K562 (cell line): ENCODE data around the gene AGK. TPM values are rescaled to one million over a fixed set of nuclear protein-coding genes. Genes with fewer than 3 reads are reported as not detected.

Source experiments
- ATAC-seq: fragments of 200-7000 bp; cut with Tn5 transposase; 3 replicates; pipeline ENCODE4 v1.9.1; 2020; ENCODE audit warnings: moderate library complexity
- BruUV-seq: library from RNA; stranded (reverse); fragments of 400-500 nt; replicated peaks from 2 replicates; lab custom pipeline; 2021; lab: Mats Ljungman, UMichigan
- CTCF ChIA-PET: fragments of 300-600 bp; formaldehyde crosslinking; extraction: SDS; loops from one replicate; lab custom pipeline; 2021; ENCODE audit warnings: low intra/inter-chr PET ratio; lab: Yijun Ruan, JAX
- POLR2A ChIA-PET: fragments of 300-600, 350-650 bp; sonication (Branson Sonifier 250); formaldehyde crosslinking; extraction: SDS; loops from one replicate; lab custom pipeline; 2021; ENCODE audit warnings: antibody characterized with exemption, inconsistent platforms; lab: Yijun Ruan, JAX
- DNase-seq, 4 experiments: peaks; one replicate each; pipeline versions ENCODE4 v3.0.0 to v3.0.0-alpha.2; 2011 to 2018; ENCODE audit warnings: low spot score in 3 of 4, mixed read lengths in 3 of 4; ENCODE audit errors: extremely low read depth in 1 of 4
- FAIRE-seq: peaks from 2 replicates; lab custom pipeline; 2011; peaks lifted over from hg19 to GRCh38; lab: Jason Lieb, UNC
- H2AFZ ChIP-seq: 2 replicates; pipeline ENCODE4 v1.6.0; 2011; ENCODE audit warnings: low read depth, low read length, control low read depth, inconsistent platforms
- H3K27ac ChIP-seq: fragments of 200-600 bp; 3 replicates; pipeline ENCODE4 v1.8.0; 2011; ENCODE audit warnings: low read depth, mild to moderate bottlenecking, control low read depth, inconsistent platforms, low read length, moderate library complexity, mixed read lengths; ENCODE audit errors: extremely low read depth
- H3K27me3 ChIP-seq, 2 experiments: fragments of 300-600 bp in 1 of 2; 2 replicates in 1 of 2; 3 replicates in 1 of 2; pipeline versions ENCODE4 v1.6.0 to v1.8.0; 2011; ENCODE audit warnings: inconsistent platforms in 2 of 2, low read length in 2 of 2, mild to moderate bottlenecking in 1 of 2, mixed read lengths in 1 of 2, moderate library complexity in 1 of 2; ENCODE audit not compliant: control insufficient read depth in 2 of 2, insufficient read depth in 2 of 2
- H3K36me3 ChIP-seq: fragments of 300-600 bp; 3 replicates; pipeline ENCODE4 v1.8.0; 2011; ENCODE audit warnings: mild to moderate bottlenecking, low read length, inconsistent platforms; ENCODE audit not compliant: control insufficient read depth, insufficient read depth
- H3K4me1 ChIP-seq, 2 experiments: fragments of 200-600 bp in 1 of 2; replicated peaks in 1 of 2; 2 replicates in 1 of 2; 3 replicates in 1 of 2; pipeline versions ENCODE4 v1.5.1 to v1.8.0; 2011; ENCODE audit warnings: inconsistent platforms in 2 of 2, low read length in 2 of 2, mild to moderate bottlenecking in 1 of 2, mixed read lengths in 1 of 2, moderate library complexity in 1 of 2; ENCODE audit not compliant: control insufficient read depth in 2 of 2, insufficient read depth in 2 of 2
- H3K4me2 ChIP-seq: 2 replicates; pipeline ENCODE4 v1.6.1; 2011; ENCODE audit warnings: low read length, control low read depth, inconsistent platforms, mixed read lengths; ENCODE audit not compliant: insufficient read depth
- H3K4me3 ChIP-seq: fragments of 200-600 bp; sonication (generic), shearing (Covaris generic); 2 replicates; pipeline ENCODE4 v1.5.1; 2016; ENCODE audit warnings: control low read depth, inconsistent platforms
- H3K79me2 ChIP-seq: fragments of 200-600 bp; 3 replicates; pipeline ENCODE4 v1.8.0; 2011; ENCODE audit warnings: low read length, inconsistent platforms; ENCODE audit not compliant: control insufficient read depth, insufficient read depth
- H3K9ac ChIP-seq, 2 experiments: 2 replicates each; pipeline versions ENCODE4 v1.6.0 to v1.6.1; 2011; ENCODE audit warnings: low read depth in 2 of 2, low read length in 2 of 2, control low read depth in 1 of 2, inconsistent platforms in 1 of 2, mild to moderate bottlenecking in 1 of 2, mixed read lengths in 1 of 2; ENCODE audit not compliant: insufficient read depth in 1 of 2
- H3K9me1 ChIP-seq: one replicate; pipeline ENCODE4 v1.6.0; 2011; ENCODE audit warnings: inconsistent platforms, mild to moderate bottlenecking, low read length, moderate library complexity; ENCODE audit not compliant: control insufficient read depth, insufficient read depth
- H3K9me3 ChIP-seq: replicated peaks from 2 replicates; pipeline ENCODE4 v1.5.1; 2011; ENCODE audit warnings: low read depth, low read length, inconsistent platforms; ENCODE audit not compliant: control insufficient read depth, insufficient read depth
- H4K20me1 ChIP-seq: replicated peaks from 2 replicates; pipeline ENCODE4 v1.6.1; 2011; ENCODE audit warnings: low read length, inconsistent platforms, mixed read lengths; ENCODE audit not compliant: control insufficient read depth, insufficient read depth
- CCNT2 ChIP-seq: IDR thresholded peaks from 2 replicates; pipeline ENCODE4 v1.6.1; 2011; ENCODE audit warnings: borderline replicate concordance, low read depth, mild to moderate bottlenecking, moderate library complexity, mixed read lengths, low read length; ENCODE audit not compliant: insufficient read length; ENCODE audit errors: extremely low read depth
- DPF2 ChIP-seq: fragments of 450-650 bp; IDR thresholded peaks from 2 replicates; pipeline ENCODE4 v1.6.1; 2016
- SOX6 ChIP-seq: fragments of 450-650 bp; IDR thresholded peaks from 2 replicates; pipeline ENCODE4 v1.6.1; 2014; ENCODE audit warnings: mild to moderate bottlenecking
- SP2 ChIP-seq: IDR thresholded peaks from 2 replicates; pipeline ENCODE4 v1.6.1; 2011; ENCODE audit warnings: mild to moderate bottlenecking, low read depth, low read length, moderate library complexity; ENCODE audit not compliant: poor library complexity, severe bottlenecking; ENCODE audit errors: extremely low read depth
- ZNF561 ChIP-seq: fragments of 450-650 bp; formaldehyde crosslinking; conservative IDR thresholded peaks from 2 replicates; pipeline ENCODE4 v1.4.0; 2020; ENCODE audit warnings: mild to moderate bottlenecking, moderate library complexity
- ZNF780A ChIP-seq: fragments of 250-450 bp; sonication (Bioruptor Pico); IDR thresholded peaks from 2 replicates; pipeline ENCODE4 v1.5.0; 2021; ENCODE audit warnings: mild to moderate bottlenecking
- ZSCAN29 ChIP-seq: fragments of 450-650 bp; IDR thresholded peaks from 2 replicates; pipeline ENCODE4 v1.6.1; 2017
- in situ Hi-C: fragments of 300-500 bp; cut with MboI; formaldehyde crosslinking; loops from 4 replicates; pipeline ENCODE4 v1.15.0; 2018; ENCODE audit warnings: inconsistent platforms, mixed read lengths
- intact Hi-C: fragments of 100-400 bp; cut with micrococcal nuclease; formaldehyde crosslinking; loops from 2 replicates; pipeline ENCODE4 v1.14.2; 2022
- polyA plus RNA-seq, 8 experiments: library from polyadenylated mRNA; depleted of rRNA in 4 of 8; stranded (reverse) in 5 of 8; unstranded in 3 of 8; fragments of >200 nt; fragmentation: Nextera tagmentation in 2 of 8; fragmentation: Illumina TruSeq in 1 of 8; extraction: Ambion mirVana in 2 of 8; extraction: Trizol in 1 of 8; gene quantifications; 2 replicates each; pipeline versions ENCODE4 v1.2.1 to v1.2.3, GENCODE V29; 2011 to 2014; ENCODE audit warnings: inconsistent platforms in 1 of 8, missing spikeins in 1 of 8
- total RNA-seq, 7 experiments: library from RNA; depleted of rRNA in 6 of 7; stranded (reverse); fragments of >200 nt in 6 of 7; fragmentation: Illumina TruSeq in 2 of 7; extraction: Trizol in 2 of 7; gene quantifications; 2 replicates each; pipeline versions ENCODE4 v1.2.1 to v1.2.3, GENCODE V29; 2011 to 2021; ENCODE audit warnings: low replicate concordance in 1 of 7
- TF ChIP-seq, protein P1 (sequence below): fragments of 200-800 bp; sonication (Bioruptor generic); IDR thresholded peaks from 2 replicates; pipeline ENCODE4 v1.6.1; 2016; ENCODE audit warnings: missing genetic modification characterization, missing compliant biosample characterization
- TF ChIP-seq, protein P2 (sequence below): fragments of 450-650 bp; IDR thresholded peaks from 2 replicates; pipeline ENCODE4 v1.6.1; 2016; ENCODE audit warnings: low read depth

Gene AGK
- total and polyA plus RNA-seq, 9 of the 15 experiments (the other 6 are each of a cell fraction or from before 2014, with no cell fraction given), result 50.7 to 128 (median 71.8) TPM

DNA sequence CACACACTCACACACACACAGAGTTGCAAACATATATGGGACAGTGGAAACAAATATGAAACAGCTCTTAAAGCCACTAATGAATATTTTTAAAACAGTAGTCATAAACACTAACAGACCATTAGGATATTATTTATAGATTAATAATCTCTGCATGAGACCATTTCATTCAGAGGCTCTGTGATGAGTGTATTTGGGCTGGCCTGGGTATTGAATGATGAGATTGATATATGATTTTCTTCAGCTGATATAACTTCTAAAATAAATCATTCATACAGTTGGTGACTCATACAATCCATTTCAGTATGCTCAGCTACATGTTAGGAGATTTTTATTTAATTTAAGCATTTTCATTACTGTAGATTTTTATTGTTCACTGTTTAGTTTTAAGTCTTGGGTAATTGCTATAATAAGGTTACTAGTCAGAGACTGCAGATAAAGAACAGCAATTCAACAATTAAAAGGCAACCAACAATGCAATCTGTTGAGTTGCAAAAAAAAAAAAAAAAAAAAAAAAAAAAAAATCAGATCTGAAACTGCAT, 25.2 kb upstream of the AGK start:
- Histone ChIP-seq H3K4me1 (no peaks in the 10 kb centered on the region), H3K79me2 (no peaks in the 10 kb centered on the region), H3K4me2 (no peak overlapping the region), H3K4me3 (no peak overlapping the region), H3K36me3 (no peaks in the 10 kb centered on the region), H3K27me3 (peaks cover 25 to 27% of the 10 kb centered on the region in 2 experiments), H3K27ac (no peak overlapping the region), H3K9me3 (no peaks in the 10 kb centered on the region), H3K9ac (no peak overlapping the region), H2AFZ (no peak overlapping the region), H3K9me1 (no peaks in the 10 kb centered on the region), H4K20me1 (no peaks in the 10 kb centered on the region)
- FAIRE-seq, result no peak
- DNase-seq, result no peak
- ChIA-PET CTCF (interaction anchor here (0.6 kb wide), 1 partner anchor 51 kb away, joined by 3 read pairs; no protein-coding TSS in a partner anchor), POLR2A (interaction anchor here (0.8 kb wide), 1 partner anchor 15 kb away, joined by 3 read pairs; no protein-coding TSS in a partner anchor)
- no peak for ATAC-seq
- in situ Hi-C loops (loop anchor here (25.0 kb wide), 1 partner anchor 714 kb away; no protein-coding TSS in a partner anchor), intact Hi-C loops (no loop called here)
- BruUV-seq, result no TSS peak
- no peak for TF ChIP-seq ZNF561 (CRISPR knock-in tag)
- TF ChIP-seq SOX6, result no peak
- TF ChIP-seq DPF2, result no peak
- no peak for TF ChIP-seq CCNT2
- TF ChIP-seq ZNF780A (CRISPR knock-in tag), result no peak
- no peak for TF ChIP-seq SP2
- TF ChIP-seq, protein P1, sequence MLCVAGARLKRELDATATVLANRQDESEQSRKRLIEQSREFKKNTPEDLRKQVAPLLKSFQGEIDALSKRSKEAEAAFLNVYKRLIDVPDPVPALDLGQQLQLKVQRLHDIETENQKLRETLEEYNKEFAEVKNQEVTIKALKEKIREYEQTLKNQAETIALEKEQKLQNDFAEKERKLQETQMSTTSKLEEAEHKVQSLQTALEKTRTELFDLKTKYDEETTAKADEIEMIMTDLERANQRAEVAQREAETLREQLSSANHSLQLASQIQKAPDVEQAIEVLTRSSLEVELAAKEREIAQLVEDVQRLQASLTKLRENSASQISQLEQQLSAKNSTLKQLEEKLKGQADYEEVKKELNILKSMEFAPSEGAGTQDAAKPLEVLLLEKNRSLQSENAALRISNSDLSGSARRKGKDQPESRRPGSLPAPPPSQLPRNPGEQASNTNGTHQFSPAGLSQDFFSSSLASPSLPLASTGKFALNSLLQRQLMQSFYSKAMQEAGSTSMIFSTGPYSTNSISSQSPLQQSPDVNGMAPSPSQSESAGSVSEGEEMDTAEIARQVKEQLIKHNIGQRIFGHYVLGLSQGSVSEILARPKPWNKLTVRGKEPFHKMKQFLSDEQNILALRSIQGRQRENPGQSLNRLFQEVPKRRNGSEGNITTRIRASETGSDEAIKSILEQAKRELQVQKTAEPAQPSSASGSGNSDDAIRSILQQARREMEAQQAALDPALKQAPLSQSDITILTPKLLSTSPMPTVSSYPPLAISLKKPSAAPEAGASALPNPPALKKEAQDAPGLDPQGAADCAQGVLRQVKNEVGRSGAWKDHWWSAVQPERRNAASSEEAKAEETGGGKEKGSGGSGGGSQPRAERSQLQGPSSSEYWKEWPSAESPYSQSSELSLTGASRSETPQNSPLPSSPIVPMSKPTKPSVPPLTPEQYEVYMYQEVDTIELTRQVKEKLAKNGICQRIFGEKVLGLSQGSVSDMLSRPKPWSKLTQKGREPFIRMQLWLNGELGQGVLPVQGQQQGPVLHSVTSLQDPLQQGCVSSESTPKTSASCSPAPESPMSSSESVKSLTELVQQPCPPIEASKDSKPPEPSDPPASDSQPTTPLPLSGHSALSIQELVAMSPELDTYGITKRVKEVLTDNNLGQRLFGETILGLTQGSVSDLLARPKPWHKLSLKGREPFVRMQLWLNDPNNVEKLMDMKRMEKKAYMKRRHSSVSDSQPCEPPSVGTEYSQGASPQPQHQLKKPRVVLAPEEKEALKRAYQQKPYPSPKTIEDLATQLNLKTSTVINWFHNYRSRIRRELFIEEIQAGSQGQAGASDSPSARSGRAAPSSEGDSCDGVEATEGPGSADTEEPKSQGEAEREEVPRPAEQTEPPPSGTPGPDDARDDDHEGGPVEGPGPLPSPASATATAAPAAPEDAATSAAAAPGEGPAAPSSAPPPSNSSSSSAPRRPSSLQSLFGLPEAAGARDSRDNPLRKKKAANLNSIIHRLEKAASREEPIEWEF (CRISPR knock-in tag), result no peak
- TF ChIP-seq, protein P2, sequence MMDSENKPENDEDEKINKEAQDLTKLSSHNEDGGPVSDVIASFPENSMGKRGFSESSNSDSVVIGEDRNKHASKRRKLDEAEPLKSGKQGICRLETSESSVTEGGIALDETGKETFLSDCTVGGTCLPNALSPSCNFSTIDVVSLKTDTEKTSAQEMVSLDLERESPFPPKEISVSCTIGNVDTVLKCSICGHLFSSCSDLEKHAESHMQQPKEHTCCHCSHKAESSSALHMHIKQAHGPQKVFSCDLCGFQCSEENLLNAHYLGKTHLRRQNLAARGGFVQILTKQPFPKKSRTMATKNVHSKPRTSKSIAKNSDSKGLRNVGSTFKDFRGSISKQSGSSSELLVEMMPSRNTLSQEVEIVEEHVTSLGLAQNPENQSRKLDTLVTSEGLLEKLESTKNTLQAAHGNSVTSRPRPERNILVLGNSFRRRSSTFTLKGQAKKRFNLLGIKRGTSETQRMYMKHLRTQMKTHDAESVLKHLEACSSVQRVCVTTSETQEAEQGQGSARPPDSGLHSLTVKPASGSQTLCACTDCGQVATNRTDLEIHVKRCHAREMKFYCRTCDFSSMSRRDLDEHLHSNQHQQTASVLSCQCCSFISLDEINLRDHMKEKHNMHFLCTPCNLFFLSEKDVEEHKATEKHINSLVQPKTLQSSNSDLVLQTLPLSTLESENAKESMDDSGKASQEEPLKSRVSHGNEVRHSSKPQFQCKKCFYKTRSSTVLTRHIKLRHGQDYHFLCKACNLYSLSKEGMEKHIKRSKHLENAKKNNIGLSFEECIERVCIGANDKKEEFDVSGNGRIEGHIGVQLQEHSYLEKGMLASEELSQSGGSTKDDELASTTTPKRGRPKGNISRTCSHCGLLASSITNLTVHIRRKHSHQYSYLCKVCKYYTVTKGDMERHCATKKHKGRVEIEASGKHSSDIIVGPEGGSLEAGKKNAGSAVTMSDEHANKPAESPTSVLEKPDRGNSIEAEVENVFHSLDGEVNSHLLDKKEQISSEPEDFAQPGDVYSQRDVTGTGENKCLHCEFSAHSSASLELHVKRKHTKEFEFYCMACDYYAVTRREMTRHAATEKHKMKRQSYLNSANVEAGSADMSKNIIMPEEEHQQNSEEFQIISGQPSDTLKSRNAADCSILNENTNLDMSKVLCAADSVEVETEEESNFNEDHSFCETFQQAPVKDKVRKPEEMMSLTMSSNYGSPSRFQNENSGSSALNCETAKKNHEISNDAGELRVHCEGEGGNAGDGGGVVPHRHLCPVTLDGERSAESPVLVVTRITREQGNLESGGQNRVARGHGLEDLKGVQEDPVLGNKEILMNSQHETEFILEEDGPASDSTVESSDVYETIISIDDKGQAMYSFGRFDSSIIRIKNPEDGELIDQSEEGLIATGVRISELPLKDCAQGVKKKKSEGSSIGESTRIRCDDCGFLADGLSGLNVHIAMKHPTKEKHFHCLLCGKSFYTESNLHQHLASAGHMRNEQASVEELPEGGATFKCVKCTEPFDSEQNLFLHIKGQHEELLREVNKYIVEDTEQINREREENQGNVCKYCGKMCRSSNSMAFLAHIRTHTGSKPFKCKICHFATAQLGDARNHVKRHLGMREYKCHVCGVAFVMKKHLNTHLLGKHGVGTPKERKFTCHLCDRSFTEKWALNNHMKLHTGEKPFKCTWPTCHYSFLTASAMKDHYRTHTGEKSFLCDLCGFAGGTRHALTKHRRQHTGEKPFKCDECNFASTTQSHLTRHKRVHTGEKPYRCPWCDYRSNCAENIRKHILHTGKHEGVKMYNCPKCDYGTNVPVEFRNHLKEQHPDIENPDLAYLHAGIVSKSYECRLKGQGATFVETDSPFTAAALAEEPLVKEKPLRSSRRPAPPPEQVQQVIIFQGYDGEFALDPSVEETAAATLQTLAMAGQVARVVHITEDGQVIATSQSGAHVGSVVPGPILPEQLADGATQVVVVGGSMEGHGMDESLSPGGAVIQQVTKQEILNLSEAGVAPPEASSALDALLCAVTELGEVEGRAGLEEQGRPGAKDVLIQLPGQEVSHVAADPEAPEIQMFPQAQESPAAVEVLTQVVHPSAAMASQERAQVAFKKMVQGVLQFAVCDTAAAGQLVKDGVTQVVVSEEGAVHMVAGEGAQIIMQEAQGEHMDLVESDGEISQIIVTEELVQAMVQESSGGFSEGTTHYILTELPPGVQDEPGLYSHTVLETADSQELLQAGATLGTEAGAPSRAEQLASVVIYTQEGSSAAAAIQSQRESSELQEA, result no peak
- no peak for TF ChIP-seq ZSCAN29
